Cerebellar cortex (tissue), 1 donor: ENCODE measurements around the gene CDKN3.
"Not testable (repeated sequence)": the region's sequence is repeated elsewhere in the genome, so short reads cannot be mapped to it uniquely, and the experiment has no call there.

Experiments used
- DNase-seq: peaks from one replicate; pipeline ENCODE4 v3.0.0-alpha.2; 2015; ENCODE audit warnings: low spot score

CDKN3 gene

DNA sequence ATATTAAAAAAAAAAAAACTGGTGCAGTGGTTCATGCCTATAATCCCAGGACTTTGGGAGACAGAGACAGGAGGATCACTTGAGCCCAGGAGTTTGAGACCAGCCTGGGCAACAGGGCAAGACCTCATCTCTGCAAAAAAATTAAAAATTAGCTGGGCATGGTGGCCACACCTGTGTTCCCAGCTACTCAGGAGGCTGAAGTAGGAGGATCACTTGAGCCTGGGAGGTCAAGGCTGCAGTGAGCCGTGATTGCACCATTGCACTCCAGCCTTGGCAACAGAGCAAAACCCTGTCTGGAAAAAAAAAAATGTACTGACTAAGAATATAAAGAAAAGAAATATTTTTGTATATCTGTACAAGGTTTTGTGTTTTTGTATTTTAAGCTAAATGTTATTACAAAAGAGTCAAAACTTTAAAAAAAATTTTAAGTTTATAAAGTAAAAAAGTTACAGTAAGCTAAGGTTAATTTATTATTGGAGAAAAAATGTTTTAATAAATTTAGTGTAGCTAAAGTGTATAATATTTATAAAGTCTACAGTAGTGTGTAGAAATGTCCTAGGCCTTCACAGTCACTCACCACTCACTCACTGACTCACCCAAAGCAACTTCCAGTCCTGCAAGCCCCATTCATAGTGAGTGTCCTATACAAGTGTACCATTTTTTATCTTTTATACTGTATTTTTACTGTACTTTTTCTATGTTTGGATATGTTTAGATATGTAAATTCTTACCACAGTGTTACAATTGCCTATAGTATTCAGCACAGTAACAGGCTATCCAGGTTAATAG is 60.2 kb downstream of the CDKN3 start:
- DNase-seq, result not testable (repeated sequence)

DNA sequence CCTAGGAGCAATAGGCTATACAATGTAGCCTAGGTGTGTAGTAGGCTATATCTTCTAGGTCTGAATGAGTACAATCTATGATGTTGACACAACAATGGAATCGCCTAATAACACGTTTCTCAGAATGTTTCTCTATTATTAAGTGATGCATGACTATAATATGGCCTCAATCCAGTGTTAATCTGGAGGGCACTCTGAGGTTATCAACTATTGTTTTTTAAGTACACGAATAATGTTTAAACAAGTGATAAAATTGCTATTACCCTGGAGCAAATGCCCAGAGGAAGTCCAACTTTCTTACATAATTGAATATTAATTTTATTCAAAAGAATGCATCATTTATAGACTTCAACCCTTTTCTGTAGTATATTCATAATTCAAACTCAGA is 60.8 kb downstream of the CDKN3 start:
- DNase-seq, result no peak

DNA sequence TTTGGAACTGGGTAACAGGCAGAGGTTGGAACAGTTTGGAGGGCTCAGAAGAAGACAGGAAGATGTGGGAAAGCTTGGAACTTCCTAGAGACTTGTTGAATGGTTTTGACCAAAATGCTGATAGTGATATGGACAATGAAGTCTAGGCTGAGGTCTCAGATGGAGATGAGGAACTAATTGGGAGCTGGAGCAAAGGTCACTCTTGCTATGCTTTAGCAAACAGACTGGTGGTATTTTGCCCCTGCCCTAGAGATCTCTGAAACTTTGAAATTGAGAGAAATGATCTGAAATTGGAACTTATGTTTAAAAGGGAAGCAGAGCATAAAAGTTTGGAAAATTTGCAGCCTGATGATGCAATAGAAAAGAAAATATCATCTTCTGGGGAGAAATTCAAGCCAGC is 61.7 kb downstream of the CDKN3 start:
- DNase-seq, result not testable (repeated sequence)

DNA sequence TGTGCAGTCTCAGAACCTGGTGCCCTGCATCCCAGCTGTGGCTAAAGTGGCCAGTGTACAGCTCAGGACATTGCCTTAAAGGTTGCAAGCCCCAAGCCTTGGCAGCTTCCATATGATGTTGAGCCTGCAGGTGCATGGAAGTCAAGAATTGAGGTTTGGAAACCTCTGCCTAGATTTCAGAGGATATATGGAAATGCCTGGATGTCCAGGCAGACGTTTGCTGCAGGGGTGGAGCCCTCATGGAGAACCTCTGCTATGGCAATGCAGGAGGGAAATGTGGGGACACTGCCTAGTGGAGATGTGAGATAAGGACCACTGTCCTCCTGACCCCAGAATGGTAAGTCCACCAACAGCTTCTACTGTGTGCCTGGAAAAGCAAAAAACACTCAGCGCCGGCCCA is 62.3 kb downstream of the CDKN3 start:
- no peak for DNase-seq

DNA sequence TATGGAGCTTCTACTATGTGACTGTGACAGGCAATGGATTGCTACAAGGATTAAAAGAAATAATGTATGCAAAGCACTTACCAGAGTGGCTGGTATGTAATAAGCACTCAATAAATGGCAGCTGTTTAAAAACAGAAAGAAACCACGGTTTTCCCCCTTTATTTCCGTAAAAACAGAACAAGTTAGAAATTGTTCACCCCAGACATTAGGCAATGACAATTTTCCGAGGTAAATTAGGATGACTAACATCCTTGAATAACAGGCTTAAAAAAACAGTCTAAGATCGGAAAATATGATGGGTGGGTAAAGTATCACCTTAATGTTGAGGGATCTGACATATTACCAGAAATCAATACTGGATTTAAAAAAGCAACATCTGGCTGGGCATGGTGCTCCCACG is 65.2 kb downstream of the CDKN3 start:
- no peak for DNase-seq

DNA sequence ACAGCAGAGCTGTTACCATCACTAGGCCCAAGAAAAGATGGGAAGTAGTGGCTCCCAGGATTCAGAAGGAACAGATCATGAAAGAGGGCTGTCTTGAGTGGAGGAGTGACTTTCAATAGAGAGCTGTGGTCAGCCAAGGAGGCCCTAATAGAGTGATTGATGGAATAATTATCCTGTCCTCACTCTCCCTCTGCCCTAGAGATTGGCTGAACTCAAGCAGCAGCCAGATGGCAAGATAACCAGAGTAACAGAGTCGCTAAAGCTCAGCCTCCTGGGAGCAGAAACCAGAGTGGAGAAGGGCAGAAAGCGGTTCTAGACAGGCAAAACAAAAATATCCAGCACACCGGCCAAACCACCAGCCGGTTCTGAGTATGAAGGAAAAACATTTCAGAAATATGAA is 68.8 kb downstream of the CDKN3 start:
- DNase-seq, result peak; percentile 69

DNA sequence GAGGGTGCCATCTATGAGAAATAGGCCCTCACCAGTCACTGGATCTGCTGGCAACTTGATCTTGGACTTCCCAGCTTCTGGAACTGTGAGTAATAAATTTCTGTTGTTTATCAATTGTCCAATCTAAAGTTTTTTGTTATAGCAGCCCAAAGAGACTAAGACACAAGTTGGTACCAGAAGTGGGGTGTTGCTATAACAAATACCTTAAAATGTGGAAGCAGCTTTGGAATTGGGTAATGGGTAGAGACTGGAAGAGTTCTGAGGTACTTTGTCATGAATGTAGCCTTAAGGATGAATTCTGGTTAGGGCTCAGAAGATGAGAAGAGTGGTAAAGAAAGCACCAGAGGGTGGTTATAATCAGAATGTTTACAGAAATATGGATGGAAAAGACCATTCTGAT is 70.5 kb downstream of the CDKN3 start:
- DNase-seq, result no peak
